GM21737 (cell line): ENCODE results near the gene TMEM272.

Experiments used
- ATAC-seq: cut with Tn5 transposase; IDR thresholded peaks from one replicate; pipeline ENCODE4 v1.9.1; 2021; ENCODE audit warnings: mild to moderate bottlenecking, moderate library complexity; ENCODE audit not compliant: unreplicated experiment

Gene TMEM272

GRCh38 chr13:51763486-51763885, 81.5 kb downstream of the TMEM272 start:
- no peak for ATAC-seq
